Vagina (tissue), 2 donors: ENCODE data around the gene LONRF2.

Experiments
- POLR2A ChIP-seq, 2 donors: fragments of 450-650 bp; IDR thresholded peaks; one replicate each; pipeline ENCODE4 v1.6.1; 2017; ENCODE audit warnings: antibody characterized with exemption in 2 of 2, mild to moderate bottlenecking in 2 of 2, moderate library complexity in 2 of 2
- POLR2AphosphoS5 ChIP-seq, 2 donors: sonication (generic); formaldehyde crosslinking; IDR thresholded peaks; one replicate each; pipeline ENCODE4 v1.9.0; 2017; ENCODE audit warnings: antibody characterized with exemption in 2 of 2, mild to moderate bottlenecking in 2 of 2, low read depth in 1 of 2; ENCODE audit not compliant: insufficient read depth in 1 of 2
- TF ChIP-seq, protein P1 (sequence below), 3 experiments: fragments of 450-650 bp in 2 of 3; fragments of 200-600 bp in 1 of 3; sonication (generic) in 1 of 3; IDR thresholded peaks; one replicate each; pipeline ENCODE4 v1.5.1; 2017 to 2019; ENCODE audit warnings: antibody characterized with exemption in 3 of 3, mild to moderate bottlenecking in 2 of 3, moderate library complexity in 2 of 3

DNA sequence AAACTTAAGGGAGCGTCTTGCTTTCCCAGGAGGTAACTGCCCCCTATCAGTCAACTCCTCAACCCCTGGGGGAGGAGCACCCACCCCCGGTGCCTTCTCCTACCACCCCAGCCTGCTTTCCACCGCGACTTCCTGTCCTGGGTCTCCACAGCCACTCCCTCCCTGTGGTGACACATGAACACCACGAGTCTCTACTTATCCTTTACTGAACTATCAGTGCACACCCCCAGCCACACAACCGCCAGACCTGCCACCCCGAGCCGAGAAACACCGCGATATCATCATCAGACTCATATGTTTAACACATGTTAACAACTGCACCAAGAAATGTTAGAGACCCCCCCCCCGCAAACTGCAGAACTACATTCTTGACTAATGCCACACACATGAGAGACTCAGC is 43.3 kb downstream of the LONRF2 start:
- TF ChIP-seq, protein P1, sequence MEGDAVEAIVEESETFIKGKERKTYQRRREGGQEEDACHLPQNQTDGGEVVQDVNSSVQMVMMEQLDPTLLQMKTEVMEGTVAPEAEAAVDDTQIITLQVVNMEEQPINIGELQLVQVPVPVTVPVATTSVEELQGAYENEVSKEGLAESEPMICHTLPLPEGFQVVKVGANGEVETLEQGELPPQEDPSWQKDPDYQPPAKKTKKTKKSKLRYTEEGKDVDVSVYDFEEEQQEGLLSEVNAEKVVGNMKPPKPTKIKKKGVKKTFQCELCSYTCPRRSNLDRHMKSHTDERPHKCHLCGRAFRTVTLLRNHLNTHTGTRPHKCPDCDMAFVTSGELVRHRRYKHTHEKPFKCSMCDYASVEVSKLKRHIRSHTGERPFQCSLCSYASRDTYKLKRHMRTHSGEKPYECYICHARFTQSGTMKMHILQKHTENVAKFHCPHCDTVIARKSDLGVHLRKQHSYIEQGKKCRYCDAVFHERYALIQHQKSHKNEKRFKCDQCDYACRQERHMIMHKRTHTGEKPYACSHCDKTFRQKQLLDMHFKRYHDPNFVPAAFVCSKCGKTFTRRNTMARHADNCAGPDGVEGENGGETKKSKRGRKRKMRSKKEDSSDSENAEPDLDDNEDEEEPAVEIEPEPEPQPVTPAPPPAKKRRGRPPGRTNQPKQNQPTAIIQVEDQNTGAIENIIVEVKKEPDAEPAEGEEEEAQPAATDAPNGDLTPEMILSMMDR (IDR thresholded peaks at IDR 0.05): no peak
- TF ChIP-seq POLR2A (IDR thresholded peaks at IDR 0.05): no peak
- no peak for TF ChIP-seq POLR2AphosphoS5 (IDR thresholded peaks at IDR 0.05; ENCODE audit: insufficient read depth in 1 of 2, low read depth in 1 of 2)
